CD4-positive, alpha-beta T cell (primary cell): ENCODE data around the gene DRG2. TPM values are rescaled to one million over a fixed set of nuclear protein-coding genes. Genes with fewer than 3 reads are reported as not detected.

ENCODE experiments used
- ATAC-seq: fragments of 200-7000 bp; cut with Tn5 transposase; one replicate; pipeline ENCODE4 v1.10.0; 2022; ENCODE audit warnings: mild to moderate bottlenecking; ENCODE audit not compliant: poor library complexity
- CTCF ChIA-PET: fragments of 350-600 bp; sonication (Branson Sonifier 250); formaldehyde crosslinking; loops from one replicate; lab custom pipeline; 2021; ENCODE audit warnings: antibody characterized with exemption, inconsistent platforms; lab: Charles Lee
- POLR2A ChIA-PET: fragments of 350-600 bp; sonication (Branson Sonifier 250); formaldehyde crosslinking; loops from one replicate; lab custom pipeline; 2021; ENCODE audit warnings: antibody characterized with exemption, inconsistent platforms; lab: Charles Lee
- DNase-seq, 14 experiments: peaks; one replicate each; pipeline ENCODE4 v3.0.0-alpha.2; 2013 to 2020; ENCODE audit warnings: mixed read lengths in 2 of 14
- H3K27ac ChIP-seq, 2 donors: one replicate each; pipeline versions ENCODE4 v1.5.1 to v1.7.0; 2013; ENCODE audit warnings: low read length in 2 of 2, low read depth in 1 of 2, mild to moderate bottlenecking in 1 of 2
- H3K27me3 ChIP-seq, 2 experiments: 1 replicate in 1 of 2; 2 replicates in 1 of 2; pipeline versions ENCODE4 v1.6.1 to v1.7.0; 2013; ENCODE audit warnings: low read length in 2 of 2, control low read depth in 1 of 2, mild to moderate bottlenecking in 1 of 2, moderate library complexity in 1 of 2; ENCODE audit not compliant: insufficient read depth in 2 of 2, control insufficient read depth in 1 of 2
- H3K36me3 ChIP-seq: one replicate; pipeline ENCODE4 v1.6.1; 2013; ENCODE audit warnings: low read length, control low read depth; ENCODE audit not compliant: insufficient read depth
- H3K4me1 ChIP-seq: one replicate; pipeline ENCODE4 v1.6.1; 2013; ENCODE audit warnings: low read length, control low read depth; ENCODE audit not compliant: insufficient read depth
- H3K4me3 ChIP-seq: one replicate; pipeline ENCODE4 v1.5.1; 2013; ENCODE audit warnings: mild to moderate bottlenecking, low read length, moderate library complexity
- H3K9me3 ChIP-seq, 2 experiments: 1 replicate in 1 of 2; 2 replicates in 1 of 2; pipeline versions ENCODE4 v1.6.1 to v1.7.0; 2013; ENCODE audit warnings: low read length in 2 of 2, mild to moderate bottlenecking in 2 of 2, control low read depth in 1 of 2, moderate library complexity in 1 of 2; ENCODE audit not compliant: control insufficient read depth in 1 of 2, insufficient read depth in 1 of 2
- H3K27ac Mint-ChIP-seq: one replicate; pipeline ENCODE4 v1.8.0; 2020; ENCODE audit warnings: mixed read lengths
- H3K27me3 Mint-ChIP-seq: one replicate; pipeline ENCODE4 v1.8.0; 2021; ENCODE audit warnings: mixed read lengths
- H3K36me3 Mint-ChIP-seq: one replicate; pipeline ENCODE4 v1.8.0; 2021; ENCODE audit warnings: low read depth, mixed read lengths
- H3K4me1 Mint-ChIP-seq: one replicate; pipeline ENCODE4 v1.8.0; 2021; ENCODE audit warnings: low read depth, mixed read lengths
- H3K4me3 Mint-ChIP-seq: one replicate; pipeline ENCODE4 v1.8.0; 2020; ENCODE audit warnings: mild to moderate bottlenecking, mixed read lengths
- H3K9me3 Mint-ChIP-seq: one replicate; pipeline ENCODE4 v1.8.0; 2020; ENCODE audit warnings: mixed read lengths
- CTCF ChIP-seq: fragments of 200-600 bp; IDR thresholded peaks from one replicate; pipeline ENCODE4 v1.8.0; 2022; ENCODE audit warnings: antibody characterized with exemption, mild to moderate bottlenecking
- intact Hi-C, 2 experiments: fragments of 100-400 bp; cut with DNase I in 1 of 2; cut with micrococcal nuclease in 1 of 2; formaldehyde crosslinking; loops; one replicate each; pipeline versions ENCODE4 v1.15.1 to v1.9.0; 2023 to 2025; cut with DNase I, micrococcal nuclease
- total RNA-seq, 174 experiments: library from RNA in 2 of 174; stranded (reverse) in 2 of 174; gene quantifications; one replicate each; pipeline ENCODE4 v1.2.3 and lab custom pipeline; 2021 to 2026

Gene DRG2
- total RNA-seq, 2 experiments from 2014 or later, result 38.9 to 40.6 TPM

GRCh38 chr17:18121144-18121910 is 33.6 kb downstream of the DRG2 start:
- Mint-ChIP-seq H3K9me3 (peaks cover 2% of the 10 kb centered on the region), H3K27ac (no peak overlapping the region), H3K36me3 (no peaks in the 10 kb centered on the region), H3K4me3 (no peak overlapping the region), H3K4me1 (no peaks in the 10 kb centered on the region), H3K27me3 (no peaks in the 10 kb centered on the region)
- no peak for DNase-seq
- ChIA-PET POLR2A (no interaction called here), CTCF (no interaction called here)
- Histone ChIP-seq H3K9me3 (peaks cover 0 to 24% of the 10 kb centered on the region in 2 experiments), H3K4me3 (no peak overlapping the region), H3K27ac (no peak overlapping the region), H3K4me1 (no peaks in the 10 kb centered on the region), H3K36me3 (no peaks in the 10 kb centered on the region), H3K27me3 (no peaks in the 10 kb centered on the region)
- TF ChIP-seq CTCF, result no peak
- ATAC-seq, result no peak
- intact Hi-C loops, result no loop called here

GRCh38 chr17:18122990-18123753 is 35.4 kb downstream of the DRG2 start:
- intact Hi-C loops, result no loop called here
- TF ChIP-seq CTCF, result no peak
- Histone ChIP-seq H3K36me3 (no peaks in the 10 kb centered on the region), H3K4me1 (no peaks in the 10 kb centered on the region), H3K4me3 (no peak overlapping the region), H3K27me3 (no peaks in the 10 kb centered on the region), H3K27ac (no peak overlapping the region), H3K9me3 (peaks cover 0 to 24% of the 10 kb centered on the region in 2 experiments)
- Mint-ChIP-seq H3K4me3 (no peak overlapping the region), H3K36me3 (no peaks in the 10 kb centered on the region), H3K9me3 (peaks cover 2% of the 10 kb centered on the region), H3K4me1 (no peaks in the 10 kb centered on the region), H3K27me3 (no peaks in the 10 kb centered on the region), H3K27ac (no peak overlapping the region)
- DNase-seq, result no peak
- ATAC-seq, result no peak
- CTCF ChIA-PET, result no interaction called here
- POLR2A ChIA-PET, result no interaction called here

DNA sequence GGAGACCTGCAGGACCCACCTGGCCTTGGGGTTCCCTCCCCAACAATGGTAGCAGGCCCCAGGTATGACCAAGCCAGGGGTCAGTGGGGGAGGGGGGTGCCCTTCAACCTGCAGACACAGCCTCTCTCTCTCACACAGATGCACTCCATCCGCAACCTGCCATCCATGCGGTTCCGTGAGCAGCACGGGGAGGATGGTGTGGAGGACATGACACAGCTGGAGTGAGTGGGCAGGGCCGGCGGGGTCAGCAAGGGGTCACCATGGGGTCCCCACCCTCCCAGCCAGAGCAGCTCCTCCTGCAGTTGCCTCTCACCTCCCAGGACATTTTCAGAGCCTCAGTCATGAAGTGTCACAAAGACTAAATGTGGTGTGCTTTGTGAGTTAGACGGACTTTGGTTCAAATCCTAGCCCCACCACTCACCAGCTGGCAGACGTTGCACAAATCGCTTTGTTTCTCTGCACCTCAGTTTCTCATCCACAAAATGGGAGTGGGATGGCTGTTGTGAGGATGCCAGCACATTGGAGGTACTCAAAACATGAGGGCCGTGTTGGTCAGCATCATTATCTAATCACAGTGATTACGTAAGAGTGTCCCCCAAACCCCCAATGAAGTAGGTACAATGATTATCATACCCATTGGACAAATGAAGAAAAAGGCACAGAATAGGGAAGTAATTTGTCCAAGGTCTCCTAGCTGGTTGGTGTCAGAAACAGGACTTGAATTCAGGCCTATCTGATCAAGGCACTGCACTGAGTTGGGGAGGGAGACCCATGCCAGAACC is 36.8 kb downstream of the DRG2 start:
- Mint-ChIP-seq H3K36me3 (no peaks in the 10 kb centered on the region), H3K9me3 (peaks cover 2% of the 10 kb centered on the region), H3K4me1 (no peaks in the 10 kb centered on the region), H3K27me3 (no peaks in the 10 kb centered on the region), H3K27ac (no peak overlapping the region), H3K4me3 (no peak overlapping the region)
- no peak for TF ChIP-seq CTCF
- no peak for ATAC-seq
- no peak overlapping the region for H3K27ac ChIP-seq
- H3K9me3 ChIP-seq, result peaks cover 0 to 10% of the 10 kb centered on the region in 2 experiments
- ChIA-PET CTCF (no interaction called here), POLR2A (no interaction called here)
- DNase-seq, result no peak
- no peak overlapping the region for H3K4me3 ChIP-seq
- no peaks in the 10 kb centered on the region for H3K4me1 ChIP-seq
- intact Hi-C loops, result no loop called here
- H3K36me3 ChIP-seq, result no peaks in the 10 kb centered on the region
- no peaks in the 10 kb centered on the region for H3K27me3 ChIP-seq
